HepG2 (cell line): Measurements from ENCODE around the gene RPTOR. TPM values are rescaled to one million over a fixed set of nuclear protein-coding genes. Genes with fewer than 3 reads are reported as not detected.

ENCODE experiments used
- ATAC-seq: fragments of 200-7000 bp; cut with Tn5 transposase; 3 replicates; pipeline ENCODE4 v1.9.1; 2020; ENCODE audit warnings: mild to moderate bottlenecking, moderate library complexity
- BruUV-seq: library from RNA; stranded (reverse); fragments of 400-500 nt; replicated peaks from 2 replicates; lab custom pipeline; 2021; lab: Mats Ljungman, UMichigan
- CTCF ChIA-PET: fragments of 300-600 bp; formaldehyde crosslinking; extraction: SDS; loops from one replicate; lab custom pipeline; 2021; ENCODE audit warnings: low total read pairs, inconsistent platforms, low intra/inter-chr PET ratio; lab: Yijun Ruan, JAX
- POLR2A ChIA-PET: fragments of 350-600 bp; sonication (Branson Sonifier 250); formaldehyde crosslinking; loops from one replicate; lab custom pipeline; 2020; ENCODE audit warnings: antibody characterized with exemption, inconsistent platforms; lab: Yijun Ruan, JAX
- DNase-seq: peaks from one replicate; pipeline ENCODE4 v3.0.0-alpha.2; 2015; ENCODE audit warnings: low spot score
- FAIRE-seq: peaks from 3 replicates; lab custom pipeline; 2011; peaks lifted over from hg19 to GRCh38; lab: Jason Lieb, UNC
- H2AFZ ChIP-seq: one replicate; pipeline ENCODE4 v1.6.1; 2011; ENCODE audit warnings: low read length, inconsistent platforms
- H3K27ac ChIP-seq: fragments of 300-600 bp; 3 replicates; pipeline ENCODE4 v1.8.0; 2011; ENCODE audit warnings: mixed run types, mild to moderate bottlenecking, mixed read lengths, low read length, inconsistent platforms; ENCODE audit not compliant: insufficient read depth; ENCODE audit errors: extremely low read length
- H3K27me3 ChIP-seq, 2 experiments: fragments of 200-600 bp in 1 of 2; 2 replicates in 1 of 2; 3 replicates in 1 of 2; pipeline versions ENCODE4 v1.6.0 to v1.8.0; 2011; ENCODE audit warnings: low read length in 2 of 2, mild to moderate bottlenecking in 2 of 2, moderate library complexity in 2 of 2, inconsistent platforms in 1 of 2; ENCODE audit not compliant: insufficient read depth in 2 of 2, control insufficient read depth in 1 of 2
- H3K36me3 ChIP-seq, 2 experiments: fragments of 200-600 bp in 1 of 2; replicated peaks in 1 of 2; 2 replicates in 1 of 2; 3 replicates in 1 of 2; pipeline versions ENCODE4 v1.5.1 to v1.8.0; 2011; ENCODE audit warnings: low read length in 2 of 2, inconsistent platforms in 1 of 2; ENCODE audit not compliant: insufficient read depth in 2 of 2, control insufficient read depth in 1 of 2
- H3K4me1 ChIP-seq: 2 replicates; pipeline ENCODE4 v1.5.1; 2012; ENCODE audit warnings: low read length, inconsistent platforms; ENCODE audit not compliant: insufficient read depth
- H3K4me2 ChIP-seq: 2 replicates; pipeline ENCODE4 v1.6.0; 2011; ENCODE audit warnings: low read depth, low read length, inconsistent platforms
- H3K4me3 ChIP-seq, 3 experiments: fragments of 200-600 bp in 1 of 3; sonication (generic), shearing (Covaris generic) in 1 of 3; replicated peaks in 1 of 3; 2 replicates each; pipeline ENCODE4 v1.5.1; 2011 to 2016; ENCODE audit warnings: low read length in 3 of 3, inconsistent platforms in 2 of 3, low read depth in 2 of 3, mild to moderate bottlenecking in 2 of 3, control low read depth in 1 of 3, mixed read lengths in 1 of 3; ENCODE audit not compliant: insufficient read depth in 1 of 3
- H3K79me2 ChIP-seq: one replicate; pipeline ENCODE4 v1.6.1; 2011; ENCODE audit warnings: low read length, inconsistent platforms; ENCODE audit not compliant: insufficient read depth
- H3K9ac ChIP-seq: 2 replicates; pipeline ENCODE4 v1.6.0; 2011; ENCODE audit warnings: mild to moderate bottlenecking, low read depth, low read length, inconsistent platforms; ENCODE audit not compliant: insufficient read depth
- H3K9me3 ChIP-seq: 2 replicates; pipeline ENCODE4 v1.5.1; 2012; ENCODE audit warnings: mild to moderate bottlenecking, low read length
- H4K20me1 ChIP-seq: 2 replicates; pipeline ENCODE4 v1.6.0; 2011; ENCODE audit warnings: inconsistent platforms, mild to moderate bottlenecking, low read length, moderate library complexity; ENCODE audit not compliant: insufficient read depth
- CTCF ChIP-seq: sonication (generic); formaldehyde crosslinking; IDR thresholded peaks from 2 replicates; pipeline ENCODE4 v1.5.0; 2020; ENCODE audit warnings: mild to moderate bottlenecking, missing genetic modification reagents, moderate library complexity
- KDM5A ChIP-seq: fragments of 200-600 bp; sonication (generic); IDR thresholded peaks from 2 replicates; pipeline ENCODE4 v1.7.0; 2018; ENCODE audit warnings: antibody characterized with exemption, mild to moderate bottlenecking, low read length, borderline replicate concordance
- RAD21 ChIP-seq: fragments of 450-650 bp; formaldehyde crosslinking; IDR thresholded peaks from 2 replicates; pipeline ENCODE4 v1.5.0; 2020; ENCODE audit warnings: mild to moderate bottlenecking
- SMC3 ChIP-seq: IDR thresholded peaks from 2 replicates; pipeline ENCODE4 v1.6.1; 2011; ENCODE audit warnings: low read length, improper control_type of control experiment
- STAG1 ChIP-seq: sonication (generic); formaldehyde crosslinking; IDR thresholded peaks from 2 replicates; pipeline ENCODE4 v1.4.0; 2020; ENCODE audit warnings: missing genetic modification reagents
- ZKSCAN1 ChIP-seq: fragments of 150-350 bp; IDR thresholded peaks from 2 replicates; pipeline ENCODE4 v1.6.1; 2014; ENCODE audit warnings: low read length
- WGBS: methylation state at CpG from one replicate; pipeline ENCODE4 v1.1.6; 2017; ENCODE audit warnings: low lambda C conversion rate; 5-methylcytosine and 5-hydroxymethylcytosine counted together
- in situ Hi-C: cut with HindIII; loops from 2 replicates; pipeline ENCODE4 v1.10.0; 2017; ENCODE audit warnings: low pct_unique_long_range_greater_than_20kb; ENCODE audit not compliant: extremely low pct_ligation_motif_present
- intact Hi-C: fragments of 100-400 bp; cut with micrococcal nuclease; formaldehyde crosslinking; loops from one replicate; pipeline ENCODE4 v1.10.0; 2022; ENCODE audit not compliant: unreplicated experiment
- polyA plus RNA-seq, 8 experiments: library from polyadenylated mRNA; depleted of rRNA in 3 of 8; stranded (reverse) in 7 of 8; unstranded in 1 of 8; fragments of >200 nt; fragmentation: Illumina TruSeq in 4 of 8; extraction: Trizol in 4 of 8; gene quantifications; 2 replicates each; pipeline versions ENCODE4 v1.2.1 to v1.2.3, GENCODE V29; 2011 to 2016; ENCODE audit warnings: low read depth in 4 of 8, missing spikeins in 1 of 8, mixed read lengths in 1 of 8; ENCODE audit not compliant: insufficient read depth in 1 of 8
- total RNA-seq, 5 experiments: library from RNA; depleted of rRNA; stranded (reverse); fragments of >200 nt; fragmentation: Illumina TruSeq; extraction: Trizol; gene quantifications; 2 replicates each; pipeline ENCODE4 v1.2.3, GENCODE V29; 2016; ENCODE audit warnings: low read depth in 1 of 5

Gene RPTOR
- total and polyA plus RNA-seq, 2 of the 13 experiments (the other 11 are each of a cell fraction or from before 2014, with no cell fraction given), result 6.6 to 25.3 TPM

GRCh38 chr17:80866050-80866793, 321.6 kb downstream of the RPTOR start:
- POLR2A ChIA-PET, result no interaction called here
- intact Hi-C loops, result loop anchor here (1.0 kb wide), 1 partner anchor 118 kb away; no protein-coding TSS in a partner anchor
- in situ Hi-C loops, result no loop called here
- H3K79me2 ChIP-seq, result no peaks in the 10 kb centered on the region
- peaks cover 12% of the 10 kb centered on the region for H3K4me1 ChIP-seq
- no peak overlapping the region for H2AFZ ChIP-seq
- DNase-seq, result peak; percentile 56
- no peak overlapping the region for H3K4me3 ChIP-seq
- peak; percentile 87 for FAIRE-seq
- H3K27ac ChIP-seq, result no peak overlapping the region
- CTCF ChIA-PET, result interaction anchor here (2.6 kb wide), 1 partner anchor 115 kb away, joined by 13 read pairs; no protein-coding TSS in a partner anchor
- peak; percentile 92 for ATAC-seq
- peaks cover 3 to 8% of the 10 kb centered on the region in 2 experiments; a peak in 4 of 5 replicates for H3K36me3 ChIP-seq
- no peaks in the 10 kb centered on the region for H3K27me3 ChIP-seq
- no peaks in the 10 kb centered on the region for H3K9me3 ChIP-seq
- H3K9ac ChIP-seq, result no peak overlapping the region
- H3K4me2 ChIP-seq, result no peak overlapping the region
- BruUV-seq, result no TSS peak
- H4K20me1 ChIP-seq, result no peaks in the 10 kb centered on the region
- no peak for TF ChIP-seq ZKSCAN1
- peak; percentile 73 for TF ChIP-seq CTCF (CRISPR knock-in tag)
- peak; percentile 47; the same call in 1 of the 2 replicates for TF ChIP-seq SMC3
- TF ChIP-seq STAG1 (CRISPR knock-in tag), result peak; percentile 45
- no peak for TF ChIP-seq KDM5A
- peak; percentile 37; the same call in 1 of the 2 replicates for TF ChIP-seq RAD21
- 55% methylated on average over 8 of the region's 8 CpGs for WGBS
